Naive thymus-derived CD4-positive, alpha-beta T cell (primary cell): Measurements from ENCODE around the gene CISD1. TPM values are rescaled to one million over a fixed set of nuclear protein-coding genes. Genes with fewer than 3 reads are reported as not detected.

Experiments used
- ATAC-seq: fragments of 150-1000 bp; cut with Tn5 transposase; 2 replicates; pipeline ENCODE4 v1.10.0; 2021; ENCODE audit warnings: mild to moderate bottlenecking, moderate library complexity
- CTCF ChIA-PET: fragments of 350-600 bp; sonication (Branson Sonifier 250); formaldehyde crosslinking; loops from one replicate; lab custom pipeline; 2021; ENCODE audit warnings: antibody characterized with exemption; lab: Charles Lee
- POLR2A ChIA-PET: fragments of 350-600 bp; sonication (Branson Sonifier 250); formaldehyde crosslinking; loops from one replicate; lab custom pipeline; 2021; ENCODE audit warnings: antibody characterized with exemption, inconsistent platforms; lab: Charles Lee
- DNase-seq, 9 donors: peaks; one replicate each; pipeline versions ENCODE4 v3.0.0 to v3.0.0-alpha.2; 2020 to 2022; ENCODE audit warnings: mixed read lengths in 1 of 9
- H3K27ac ChIP-seq: one replicate; pipeline ENCODE4 v1.7.0; 2013; ENCODE audit warnings: mild to moderate bottlenecking, low read depth, low read length, moderate library complexity
- H3K27me3 ChIP-seq, 2 donors: one replicate each; pipeline ENCODE4 v1.7.0; 2013; ENCODE audit warnings: low read length in 2 of 2, mild to moderate bottlenecking in 2 of 2, moderate library complexity in 2 of 2; ENCODE audit not compliant: control insufficient read depth in 2 of 2, insufficient read depth in 2 of 2
- H3K36me3 ChIP-seq, 3 experiments: 1 replicate in 2 of 3; 2 replicates in 1 of 3; pipeline ENCODE4 v1.7.0; 2013; ENCODE audit warnings: low read length in 3 of 3, mild to moderate bottlenecking in 3 of 3, moderate library complexity in 1 of 3; ENCODE audit not compliant: insufficient read depth in 3 of 3, control insufficient read depth in 2 of 3
- H3K4me1 ChIP-seq, 2 donors: one replicate each; pipeline ENCODE4 v1.7.0; 2013; ENCODE audit warnings: low read length in 2 of 2, mild to moderate bottlenecking in 2 of 2, moderate library complexity in 1 of 2; ENCODE audit not compliant: control insufficient read depth in 2 of 2, insufficient read depth in 2 of 2
- H3K4me3 ChIP-seq: 2 replicates; pipeline ENCODE4 v1.7.0; 2013; ENCODE audit warnings: mild to moderate bottlenecking, low read length
- H3K9me3 ChIP-seq, 3 experiments: 1 replicate in 2 of 3; 2 replicates in 1 of 3; pipeline ENCODE4 v1.7.0; 2013; ENCODE audit warnings: low read length in 3 of 3; ENCODE audit not compliant: control insufficient read depth in 2 of 3
- H3K27ac Mint-ChIP-seq, 9 donors: one replicate each; pipeline ENCODE4 v1.8.0; 2020 to 2022; ENCODE audit warnings: mixed read lengths in 9 of 9, mild to moderate bottlenecking in 8 of 9, moderate library complexity in 5 of 9, inconsistent platforms in 2 of 9
- H3K27me3 Mint-ChIP-seq, 5 donors: one replicate each; pipeline ENCODE4 v1.8.0; 2021 to 2022; ENCODE audit warnings: mixed read lengths in 5 of 5, mild to moderate bottlenecking in 1 of 5
- H3K36me3 Mint-ChIP-seq, 5 donors: one replicate each; pipeline ENCODE4 v1.8.0; 2020 to 2022; ENCODE audit warnings: mixed read lengths in 5 of 5, mild to moderate bottlenecking in 3 of 5, inconsistent platforms in 1 of 5
- H3K4me1 Mint-ChIP-seq, 7 donors: one replicate each; pipeline ENCODE4 v1.8.0; 2020 to 2022; ENCODE audit warnings: mixed read lengths in 7 of 7, mild to moderate bottlenecking in 3 of 7, inconsistent platforms in 1 of 7
- H3K4me3 Mint-ChIP-seq, 10 donors: one replicate each; pipeline ENCODE4 v1.8.0; 2020 to 2022; ENCODE audit warnings: mild to moderate bottlenecking in 10 of 10, mixed read lengths in 10 of 10, moderate library complexity in 6 of 10, inconsistent platforms in 2 of 10
- H3K9me3 Mint-ChIP-seq, 11 donors: one replicate each; pipeline ENCODE4 v1.8.0; 2020 to 2022; ENCODE audit warnings: mixed read lengths in 11 of 11, mild to moderate bottlenecking in 4 of 11, inconsistent platforms in 1 of 11, moderate library complexity in 1 of 11
- intact Hi-C, 2 donors: fragments of 100-400 bp; cut with micrococcal nuclease; formaldehyde crosslinking; loops; one replicate each; pipeline ENCODE4 v1.15.1; 2023
- polyA plus RNA-seq, 2 donors: library from polyadenylated mRNA; unstranded; fragments of 300-500 nt; fragmentation: Illumina TruSeq; gene quantifications; one replicate each; pipeline ENCODE4 v1.2.3, GENCODE V29; 2021
- total RNA-seq, 6 experiments: library from RNA in 5 of 6; stranded (reverse) in 5 of 6; gene quantifications; 1 replicate in 5 of 6; 2 replicates in 1 of 6; pipeline ENCODE4 v1.2.3 and lab custom pipeline; 2021 to 2026

The CISD1 gene
- total and polyA plus RNA-seq, 7 experiments from 2014 or later: 5.1 to 60.4 (median 15.5) TPM

DNA sequence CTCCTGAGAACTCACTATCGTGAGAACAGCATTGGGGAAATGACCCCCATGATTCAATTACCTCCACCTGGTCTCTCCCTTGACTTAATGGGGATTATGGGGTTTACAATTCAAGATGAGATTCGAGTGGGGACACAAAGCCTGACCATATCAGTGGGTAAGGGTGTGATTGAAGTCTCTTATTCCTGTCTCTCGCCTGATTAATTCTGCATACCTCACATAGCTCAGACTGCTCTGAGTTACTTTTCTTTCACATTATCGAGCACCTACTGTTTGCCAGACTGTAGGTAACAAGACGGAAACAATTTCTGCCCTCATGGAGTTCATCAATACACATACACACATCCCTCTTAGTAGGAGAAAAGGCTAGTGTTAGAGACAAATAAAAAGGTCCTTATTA lies 25.0 kb downstream of the CISD1 start:
- H3K4me3 ChIP-seq: no peak overlapping the region
- DNase-seq (no peak), ATAC-seq (no peak)
- Mint-ChIP-seq H3K27me3 (no peaks in the 10 kb centered on the region), H3K9me3 (no peaks in the 10 kb centered on the region), H3K36me3 (peaks cover 0 to 2% (median 0%) of the 10 kb centered on the region in 5 donors), H3K4me3 (no peak overlapping the region), H3K27ac (no peak overlapping the region), H3K4me1 (peaks cover 0 to 5% (median 3%) of the 10 kb centered on the region in 7 donors)
- no peaks in the 10 kb centered on the region for H3K4me1 ChIP-seq
- ChIA-PET POLR2A (interaction anchor here (1.1 to 1.4 kb wide), 2 partner anchors 90 to 106 kb away, joined by 3 read pairs; no protein-coding TSS in a partner anchor), CTCF (interaction anchor here (0.5 to 7.3 kb wide), 4 partner anchors 91 to 438 kb away, joined by 3 to 118 read pairs (median 3); no protein-coding TSS in a partner anchor)
- H3K27me3 ChIP-seq: no peaks in the 10 kb centered on the region
- H3K9me3 ChIP-seq: no peaks in the 10 kb centered on the region
- no peaks in the 10 kb centered on the region for H3K36me3 ChIP-seq
- no peak overlapping the region for H3K27ac ChIP-seq
- intact Hi-C loops: loop anchor here (5.0 to 10.0 kb wide), 3 partner anchors 38 to 712 kb away; no protein-coding TSS in a partner anchor

GRCh38 chr10:58299580-58299979 lies 30.6 kb downstream of the CISD1 start:
- no peaks in the 10 kb centered on the region for H3K36me3 ChIP-seq
- H3K36me3 Mint-ChIP-seq: no peaks in the 10 kb centered on the region
- no peak overlapping the region for H3K4me3 Mint-ChIP-seq
- peaks cover 9 to 25% (median 14%) of the 10 kb centered on the region in 5 donors for H3K27me3 Mint-ChIP-seq
- H3K9me3 ChIP-seq: no peaks in the 10 kb centered on the region
- peak; percentile 94 for ATAC-seq
- H3K27ac Mint-ChIP-seq: no peak overlapping the region
- intact Hi-C loops: loop anchor here (1.0 to 10.0 kb wide), 5 partner anchors 35 to 235 kb away; partner anchors contain the start of gene TFAM (in 2 of the 2)
- POLR2A ChIA-PET: interaction anchor here (1.1 to 2.7 kb wide), 2 partner anchors 31 to 85 kb away, joined by 5 to 8 read pairs; partner anchors contain the start of genes CISD1 and TFAM
- no peaks in the 10 kb centered on the region for H3K4me1 ChIP-seq
- CTCF ChIA-PET: interaction anchor here (0.6 to 2.4 kb wide), 9 partner anchors 8 to 137 kb away, joined by 3 to 40 read pairs (median 5); partner anchors contain the start of gene TFAM
- no peaks in the 10 kb centered on the region for H3K9me3 Mint-ChIP-seq
- H3K27me3 ChIP-seq: no peaks in the 10 kb centered on the region
- DNase-seq: peak; percentile 18 to 63 (median 49)
- peaks cover 0 to 5% (median 0%) of the 10 kb centered on the region in 7 donors for H3K4me1 Mint-ChIP-seq
- no peak overlapping the region for H3K27ac ChIP-seq
- H3K4me3 ChIP-seq: no peak overlapping the region

DNA sequence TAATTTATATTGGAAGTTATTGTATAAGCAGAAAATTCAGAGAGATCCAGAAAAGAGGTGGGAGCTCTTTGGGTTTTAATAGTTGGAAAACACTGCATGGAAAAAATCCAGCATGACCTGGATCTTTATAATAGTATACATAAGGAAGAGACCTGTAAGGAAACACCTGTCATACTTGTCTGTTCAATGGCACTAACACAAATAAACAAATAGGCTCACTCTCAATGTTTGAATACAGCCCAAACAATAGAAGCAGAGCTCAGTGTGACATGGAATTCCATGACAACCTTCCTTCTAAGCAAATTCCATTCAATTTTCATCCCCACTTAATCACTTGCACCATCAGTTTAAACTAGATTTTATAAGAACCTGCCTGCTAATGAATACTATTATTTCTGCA lies 31.7 kb downstream of the CISD1 start:
- no peak for ATAC-seq
- POLR2A ChIA-PET: interaction anchor here (2.7 kb wide), 1 partner anchor 84 kb away, joined by 8 read pairs; the partner anchor contains the start of gene TFAM
- intact Hi-C loops: no loop called here

DNA sequence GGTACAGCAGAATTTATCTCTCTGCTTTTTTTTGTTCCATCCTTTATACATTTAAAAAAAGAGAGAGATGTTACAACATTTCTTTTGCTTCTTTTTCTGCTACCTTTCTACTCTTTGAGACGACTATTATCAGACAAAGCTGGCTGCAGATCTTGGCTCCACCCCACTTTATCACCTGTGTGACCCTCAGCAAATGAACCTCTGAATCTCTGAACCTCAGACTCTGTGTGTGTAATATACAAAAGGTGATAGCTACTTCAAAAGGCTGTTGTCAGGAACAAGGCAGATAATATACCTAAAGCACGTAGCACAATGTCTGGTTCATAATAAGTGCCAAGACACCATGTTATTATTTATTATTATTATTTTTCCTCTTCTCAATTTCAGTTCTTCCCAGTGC lies 33.3 kb downstream of the CISD1 start:
- CTCF ChIA-PET: interaction anchor here (0.6 to 1.9 kb wide), 6 partner anchors 12 to 1506 kb away, joined by 3 to 5 read pairs (median 3); partner anchors contain the start of genes IPMK and TFAM
- no peak overlapping the region for H3K4me3 ChIP-seq
- intact Hi-C loops: no loop called here
- H3K4me1 Mint-ChIP-seq: peaks cover 0 to 5% (median 0%) of the 10 kb centered on the region in 7 donors
- H3K9me3 ChIP-seq: no peaks in the 10 kb centered on the region
- POLR2A ChIA-PET: interaction anchor here (0.6 to 0.7 kb wide), 2 partner anchors 130 to 131 kb away, joined by 3 read pairs; no protein-coding TSS in a partner anchor
- DNase-seq (no peak), ATAC-seq (no peak)
- no peak overlapping the region for H3K27ac Mint-ChIP-seq
- no peaks in the 10 kb centered on the region for H3K9me3 Mint-ChIP-seq
- no peaks in the 10 kb centered on the region for H3K27me3 ChIP-seq
- no peak overlapping the region for H3K27ac ChIP-seq
- H3K4me3 Mint-ChIP-seq: no peak overlapping the region
- no peaks in the 10 kb centered on the region for H3K36me3 Mint-ChIP-seq
- H3K27me3 Mint-ChIP-seq: peaks cover 13 to 32% (median 25%) of the 10 kb centered on the region in 5 donors
- no peaks in the 10 kb centered on the region for H3K4me1 ChIP-seq
- H3K36me3 ChIP-seq: no peaks in the 10 kb centered on the region

More for the DNA sequence above, 31.7 kb downstream of the CISD1 start:
- Mint-ChIP-seq H3K27ac (no peak overlapping the region), H3K4me3 (no peak overlapping the region), H3K4me1 (peaks cover 0 to 5% (median 0%) of the 10 kb centered on the region in 7 donors), H3K36me3 (no peaks in the 10 kb centered on the region), H3K9me3 (no peaks in the 10 kb centered on the region), H3K27me3 (peaks cover 9 to 25% (median 15%) of the 10 kb centered on the region in 5 donors)
- Histone ChIP-seq H3K4me1 (no peaks in the 10 kb centered on the region), H3K9me3 (no peaks in the 10 kb centered on the region), H3K27ac (no peak overlapping the region), H3K36me3 (no peaks in the 10 kb centered on the region), H3K4me3 (no peak overlapping the region), H3K27me3 (no peaks in the 10 kb centered on the region)
- CTCF ChIA-PET: interaction anchor here (1.2 to 2.4 kb wide), 4 partner anchors 11 to 99 kb away, joined by 4 to 40 read pairs (median 6); partner anchors contain the start of gene TFAM
- DNase-seq: no peak

- no peaks in the 10 kb centered on the region for H3K36me3 Mint-ChIP-seq
- no peaks in the 10 kb centered on the region for H3K27me3 ChIP-seq
- no peak overlapping the region for H3K27ac Mint-ChIP-seq
- H3K4me3 Mint-ChIP-seq: no peak overlapping the region
- H3K4me1 Mint-ChIP-seq: peaks cover 0 to 5% (median 0%) of the 10 kb centered on the region in 7 donors
- H3K36me3 ChIP-seq: no peaks in the 10 kb centered on the region
- DNase-seq (no peak), ATAC-seq (no peak)
- ChIA-PET POLR2A (interaction anchor here (0.6 kb wide), 1 partner anchor 983 kb away, joined by 3 read pairs; no protein-coding TSS in a partner anchor), CTCF (interaction anchor here (0.7 kb wide), 1 partner anchor 14 kb away, joined by 3 read pairs; no protein-coding TSS in a partner anchor)
- H3K9me3 ChIP-seq: no peaks in the 10 kb centered on the region
- H3K9me3 Mint-ChIP-seq: no peaks in the 10 kb centered on the region
- H3K4me1 ChIP-seq: no peaks in the 10 kb centered on the region
- intact Hi-C loops: no loop called here
- no peak overlapping the region for H3K27ac ChIP-seq
- no peak overlapping the region for H3K4me3 ChIP-seq
- H3K27me3 Mint-ChIP-seq: peaks cover 18 to 43% (median 32%) of the 10 kb centered on the region in 5 donors
Observed at GRCh38 chr10:58304099-58304633, 35.2 kb downstream of the CISD1 start.

- H3K4me1 ChIP-seq: no peaks in the 10 kb centered on the region
- no peaks in the 10 kb centered on the region for H3K27me3 ChIP-seq
- no peaks in the 10 kb centered on the region for H3K36me3 Mint-ChIP-seq
- peaks cover 18 to 52% (median 40%) of the 10 kb centered on the region in 5 donors for H3K27me3 Mint-ChIP-seq
- DNase-seq (no peak), ATAC-seq (no peak)
- H3K4me3 Mint-ChIP-seq: no peak overlapping the region
- H3K27ac Mint-ChIP-seq: no peak overlapping the region
- POLR2A ChIA-PET: no interaction called here
- H3K4me3 ChIP-seq: no peak overlapping the region
- intact Hi-C loops: no loop called here
- no peak overlapping the region for H3K27ac ChIP-seq
- H3K9me3 ChIP-seq: no peaks in the 10 kb centered on the region
- H3K4me1 Mint-ChIP-seq: no peaks in the 10 kb centered on the region
- CTCF ChIA-PET: interaction anchor here (0.6 to 1.0 kb wide), 2 partner anchors 10 to 16 kb away, joined by 4 to 5 read pairs; no protein-coding TSS in a partner anchor
- H3K36me3 ChIP-seq: no peaks in the 10 kb centered on the region
- H3K9me3 Mint-ChIP-seq: no peaks in the 10 kb centered on the region
Observed at GRCh38 chr10:58305821-58306220, 36.9 kb downstream of the CISD1 start.
